Activated CD8-positive, alpha-beta memory T cell treated with anti-CD3 and anti-CD28 coated beads for 4 hours (primary cell): ENCODE data around the gene BBS5.
"Not testable (repeated sequence)": the region's sequence is repeated elsewhere in the genome, so short reads cannot be mapped to it uniquely, and the experiment has no call there.

Source experiments
- DNase-seq, 2 donors: peaks; one replicate each; pipeline ENCODE4 v3.0.0-alpha.2; 2020; ENCODE audit warnings: low read depth in 2 of 2

BBS5 gene

DNA sequence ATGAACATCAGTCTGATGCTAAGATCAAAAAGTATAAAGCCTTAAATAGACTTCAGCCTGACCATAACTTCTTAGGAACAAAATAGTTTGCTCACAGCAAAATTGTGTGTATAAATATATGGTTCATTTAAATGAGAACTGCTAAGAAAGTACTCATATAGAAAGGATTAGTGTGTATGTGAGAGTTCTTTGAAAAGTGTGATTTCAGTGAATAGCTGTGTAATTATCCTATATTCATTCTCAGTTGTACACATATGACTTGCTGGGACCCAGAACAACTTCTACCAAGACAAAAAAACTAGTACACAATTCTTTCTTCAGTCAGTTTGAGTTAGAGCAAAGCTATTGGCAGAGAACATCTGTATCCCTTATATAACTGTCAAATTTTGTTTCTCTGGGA lies 7.2 kb downstream of the BBS5 start:
- DNase-seq: no peak

GRCh38 chr2:169490834-169491233 lies 11.5 kb downstream of the BBS5 start:
- no peak for DNase-seq

- no peak for DNase-seq
Observed at GRCh38 chr2:169491378-169491777, 12.1 kb downstream of the BBS5 start.

DNA sequence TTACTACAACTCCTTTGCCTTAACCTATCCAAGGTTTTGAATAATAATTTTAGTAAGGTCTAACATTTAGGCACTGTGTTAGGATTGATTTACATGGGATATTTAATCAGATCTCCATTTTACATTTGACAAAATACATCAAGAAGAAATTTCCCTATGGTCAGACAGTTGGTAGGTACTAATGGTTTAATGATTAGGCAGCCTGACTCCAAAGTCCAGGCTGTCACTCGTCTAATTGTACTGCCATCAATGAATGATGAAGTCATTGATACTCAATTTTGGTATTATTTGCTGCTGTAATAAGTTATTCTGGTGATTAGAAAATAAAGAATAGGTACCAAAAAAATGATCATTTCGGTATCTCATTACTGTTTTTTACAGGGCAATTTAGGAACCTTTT lies 14.1 kb downstream of the BBS5 start:
- DNase-seq: no peak

GRCh38 chr2:169495310-169495928 lies 16.1 kb downstream of the BBS5 start:
- no peak for DNase-seq

DNA sequence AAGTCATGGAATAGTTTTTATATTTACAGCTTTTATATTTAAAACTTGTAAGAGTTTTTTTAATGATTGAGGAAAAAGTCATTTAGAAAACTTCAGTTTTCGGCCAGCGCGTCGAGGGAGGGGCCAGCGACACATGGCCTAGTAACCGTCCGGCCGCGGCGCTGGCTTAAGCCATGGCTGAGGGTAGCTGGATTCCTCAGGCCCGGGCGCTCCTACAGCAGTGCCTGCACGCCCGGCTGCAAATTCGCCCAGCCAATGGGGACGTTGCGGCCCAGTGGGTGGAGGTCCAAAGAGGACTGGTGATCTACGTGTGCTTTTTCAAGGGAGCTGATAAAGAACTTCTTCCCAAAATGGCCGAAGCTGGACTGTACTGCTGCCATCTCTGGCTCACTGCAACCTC lies 25.4 kb downstream of the BBS5 start:
- DNase-seq: no peak

DNA sequence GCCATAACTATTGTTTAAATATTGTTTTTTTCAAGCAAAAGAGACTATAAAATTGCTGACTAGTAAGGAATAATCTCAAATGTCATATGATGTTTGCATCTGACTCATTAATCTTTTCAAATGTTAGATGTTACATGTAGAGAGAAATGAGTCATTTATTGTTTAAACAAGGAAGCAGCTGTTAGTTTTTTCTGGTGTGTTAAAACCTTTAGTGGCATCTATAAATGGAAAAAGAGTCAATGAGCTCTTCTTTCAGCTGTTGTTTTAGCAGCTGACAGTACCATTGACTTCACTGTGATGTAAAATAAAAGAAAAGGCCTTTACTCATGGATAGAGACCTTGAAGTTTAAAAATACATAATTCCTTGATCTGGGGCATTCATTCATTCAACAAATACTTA lies 28.4 kb downstream of the BBS5 start:
- no peak for DNase-seq

DNA sequence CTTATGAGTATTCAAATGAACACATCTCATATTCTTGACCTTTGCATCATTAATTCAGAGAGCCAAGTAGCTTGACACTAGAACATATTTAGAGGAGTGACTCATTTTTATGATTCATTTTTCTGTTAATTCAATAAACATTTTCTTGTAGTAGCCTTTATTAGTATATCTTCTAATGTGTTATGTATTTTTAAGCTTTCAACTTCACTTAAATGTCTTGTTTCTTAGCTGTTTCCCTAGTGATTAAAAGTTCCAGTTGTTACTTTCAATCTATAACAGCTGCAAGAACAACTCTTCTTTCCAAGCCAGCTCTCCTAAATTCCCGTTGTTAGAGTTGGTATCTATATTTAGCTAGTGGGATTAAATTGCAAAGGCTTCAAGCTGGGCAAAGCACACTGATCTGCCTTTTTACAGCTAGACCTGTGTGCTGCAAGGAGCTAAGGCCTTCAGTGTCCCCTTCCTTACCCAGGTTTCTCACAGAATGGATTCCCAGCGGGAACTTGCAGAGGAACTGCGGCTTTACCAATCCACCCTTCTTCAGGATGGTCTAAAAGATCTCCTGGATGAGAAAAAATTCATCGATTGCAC lies 30.1 kb downstream of the BBS5 start, which contains the start of gene KLHL41:
TSS of gene KLHL41 (plus strand) at position 405 of the 588 bp plus-strand sequence. CDS start at position 482, 77 bp downstream.
- no peak for DNase-seq

DNA sequence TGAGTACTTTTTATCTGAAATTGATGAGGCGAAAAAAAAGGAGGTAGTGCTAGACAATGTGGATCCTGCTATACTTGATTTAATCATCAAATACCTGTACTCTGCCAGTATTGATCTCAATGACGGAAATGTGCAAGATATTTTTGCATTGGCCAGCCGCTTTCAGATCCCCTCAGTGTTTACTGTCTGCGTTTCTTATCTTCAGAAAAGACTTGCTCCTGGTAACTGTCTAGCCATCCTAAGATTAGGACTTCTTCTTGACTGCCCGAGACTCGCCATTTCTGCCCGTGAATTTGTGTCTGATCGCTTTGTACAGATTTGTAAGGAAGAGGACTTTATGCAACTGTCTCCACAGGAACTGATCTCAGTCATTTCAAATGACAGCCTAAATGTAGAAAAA lies 30.7 kb downstream of the BBS5 start:
- DNase-seq: no peak

DNA sequence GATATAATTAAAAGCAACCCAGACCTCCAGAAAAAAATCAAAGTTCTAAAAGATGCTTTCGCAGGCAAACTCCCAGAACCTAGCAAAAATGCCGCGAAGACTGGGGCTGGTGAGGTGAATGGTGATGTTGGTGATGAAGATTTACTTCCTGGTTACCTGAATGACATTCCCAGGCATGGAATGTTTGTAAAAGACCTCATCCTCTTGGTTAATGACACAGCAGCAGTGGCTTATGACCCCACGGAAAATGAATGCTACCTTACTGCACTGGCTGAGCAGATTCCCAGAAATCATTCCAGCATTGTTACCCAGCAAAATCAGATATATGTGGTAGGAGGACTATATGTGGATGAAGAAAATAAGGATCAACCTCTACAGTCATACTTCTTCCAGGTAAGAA lies 31.2 kb downstream of the BBS5 start:
- no peak for DNase-seq

- DNase-seq: no peak
Observed at GRCh38 chr2:169511818-169512217, 32.5 kb downstream of the BBS5 start.

DNA sequence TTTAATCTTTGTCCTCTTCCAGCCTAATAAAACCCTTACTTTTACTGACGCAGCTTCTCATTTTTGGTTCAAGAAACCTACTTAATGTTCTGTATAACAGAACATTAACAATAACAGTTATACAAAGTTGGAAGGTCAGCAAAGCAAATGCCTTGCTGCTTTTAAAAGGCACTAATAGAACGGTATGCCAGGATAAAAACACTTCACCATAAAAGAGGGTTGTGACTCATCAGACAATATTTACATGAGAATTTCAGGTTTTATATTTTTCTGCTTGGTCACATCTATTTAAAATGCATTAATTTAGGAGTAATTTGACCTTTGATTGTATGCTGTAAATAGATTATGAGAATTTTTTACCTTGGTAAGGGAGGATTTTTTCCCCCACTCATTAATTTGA lies 33.2 kb downstream of the BBS5 start:
- no peak for DNase-seq

DNA sequence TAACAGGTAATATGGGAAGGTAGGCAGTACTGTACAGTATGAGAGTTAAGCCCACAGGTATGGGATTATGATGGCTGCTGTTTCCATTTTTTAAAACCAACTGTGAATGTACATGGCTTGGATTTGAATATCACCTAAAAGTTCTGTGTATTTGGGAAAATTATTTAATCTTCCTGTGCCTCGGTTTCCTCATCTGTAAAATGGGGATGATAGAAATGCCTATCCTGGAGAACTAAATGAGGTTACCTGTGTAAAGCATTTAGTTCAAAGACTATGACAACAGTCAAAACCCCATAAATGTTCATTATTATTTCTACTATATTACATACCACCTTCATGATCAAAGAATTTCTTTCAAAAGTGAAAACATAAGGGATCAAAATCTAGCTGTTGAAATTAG lies 33.8 kb downstream of the BBS5 start:
- DNase-seq: no peak

DNA sequence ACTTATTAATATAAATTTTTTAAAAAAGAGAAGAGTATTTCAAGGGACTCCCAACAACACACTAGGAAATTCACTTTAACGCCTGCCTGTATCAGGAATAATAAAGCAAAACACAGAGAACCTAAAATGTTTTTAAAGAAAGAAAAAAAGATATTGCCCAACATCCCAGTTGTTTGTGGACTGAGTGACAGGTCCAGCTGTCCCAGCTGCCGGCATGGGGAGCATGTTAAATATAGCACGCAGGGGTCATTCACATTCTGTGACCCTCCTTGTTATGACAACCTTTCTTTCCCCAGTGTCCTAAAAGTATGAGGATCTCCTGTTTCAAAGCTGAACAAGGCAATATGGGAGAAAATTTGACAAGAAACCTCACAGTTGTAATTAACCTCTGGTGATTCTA lies 34.6 kb downstream of the BBS5 start:
- no peak for DNase-seq

DNA sequence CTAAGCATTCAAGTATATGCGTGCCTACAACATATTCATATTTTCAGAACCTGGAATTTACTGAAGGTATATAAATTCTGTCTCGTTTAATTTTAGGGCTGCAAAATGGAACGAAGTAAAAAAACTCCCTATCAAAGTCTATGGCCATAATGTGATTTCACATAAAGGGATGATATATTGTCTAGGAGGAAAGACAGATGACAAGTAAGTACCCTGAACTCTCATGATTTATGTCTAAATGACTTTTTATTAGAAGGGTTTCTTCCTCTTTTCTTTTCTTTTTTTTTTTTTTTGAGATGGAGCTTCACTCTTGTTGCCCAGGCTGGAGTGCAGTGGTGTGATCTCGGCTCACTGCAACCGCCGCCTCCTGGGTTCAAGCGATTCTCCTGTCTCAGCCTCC lies 35.5 kb downstream of the BBS5 start:
- DNase-seq: not testable (repeated sequence)

- DNase-seq: not testable (repeated sequence)
Observed at GRCh38 chr2:169516488-169516995, 37.2 kb downstream of the BBS5 start.

DNA sequence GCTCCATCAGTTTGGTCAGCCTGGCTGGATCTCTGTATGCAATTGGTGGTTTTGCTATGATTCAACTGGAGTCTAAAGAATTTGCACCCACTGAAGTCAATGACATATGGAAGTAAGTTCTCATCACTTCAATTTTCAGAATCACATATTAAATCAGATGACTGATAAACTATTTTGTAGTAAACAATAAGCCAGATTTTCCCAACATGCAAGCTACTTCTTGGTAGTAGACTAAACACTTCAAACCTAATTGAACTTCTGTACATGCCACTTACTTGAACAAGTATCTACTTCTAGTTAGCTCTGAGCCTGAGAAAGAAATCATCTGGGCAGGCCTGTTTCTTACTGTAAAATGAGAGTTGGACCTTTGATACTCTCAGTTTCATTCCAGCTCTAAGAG lies 41.6 kb downstream of the BBS5 start:
- DNase-seq: no peak

DNA sequence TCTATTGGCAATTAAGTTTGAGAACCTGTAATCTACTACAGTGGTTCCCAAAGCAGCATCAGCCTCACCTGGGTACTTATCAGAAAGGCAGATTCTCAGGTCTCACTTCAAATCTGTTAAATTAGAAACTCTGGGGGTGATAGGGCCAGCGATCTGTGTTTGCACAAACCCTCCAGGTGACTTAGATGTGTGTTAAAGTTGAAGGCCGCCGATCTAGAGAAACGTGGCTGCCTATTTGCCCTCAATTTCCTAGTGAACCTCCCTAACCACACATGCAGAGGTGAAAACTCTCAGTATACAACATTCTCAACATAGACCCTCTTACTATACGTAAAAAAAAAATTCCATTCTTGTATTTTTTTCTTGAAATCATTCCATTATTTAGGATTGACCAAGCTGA lies 44.4 kb downstream of the BBS5 start:
- DNase-seq: no peak

GRCh38 chr2:169525434-169525833 lies 46.1 kb downstream of the BBS5 start:
- DNase-seq: no peak

DNA sequence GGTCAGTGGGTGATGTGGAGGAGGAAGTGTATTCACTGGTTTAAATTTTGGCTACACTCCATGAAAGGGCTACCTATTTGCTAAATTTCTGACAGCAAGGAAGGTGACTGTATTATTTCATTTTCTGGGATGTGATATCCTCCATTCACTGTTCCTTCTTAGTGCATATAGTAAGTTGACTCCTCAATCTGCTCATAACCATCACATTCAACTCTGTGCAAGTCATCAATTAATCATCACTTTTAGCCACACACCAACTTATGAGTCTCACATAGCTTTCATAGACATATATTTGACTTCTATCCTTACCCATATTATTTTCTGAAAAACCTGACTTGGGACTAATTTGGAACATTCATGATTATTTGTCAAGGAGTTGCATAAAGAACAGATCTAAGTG lies 47.2 kb downstream of the BBS5 start:
- DNase-seq: no peak

- DNase-seq: peak; percentile 43 to 44
Observed at GRCh38 chr2:169528271-169528701, 49.0 kb downstream of the BBS5 start.

DNA sequence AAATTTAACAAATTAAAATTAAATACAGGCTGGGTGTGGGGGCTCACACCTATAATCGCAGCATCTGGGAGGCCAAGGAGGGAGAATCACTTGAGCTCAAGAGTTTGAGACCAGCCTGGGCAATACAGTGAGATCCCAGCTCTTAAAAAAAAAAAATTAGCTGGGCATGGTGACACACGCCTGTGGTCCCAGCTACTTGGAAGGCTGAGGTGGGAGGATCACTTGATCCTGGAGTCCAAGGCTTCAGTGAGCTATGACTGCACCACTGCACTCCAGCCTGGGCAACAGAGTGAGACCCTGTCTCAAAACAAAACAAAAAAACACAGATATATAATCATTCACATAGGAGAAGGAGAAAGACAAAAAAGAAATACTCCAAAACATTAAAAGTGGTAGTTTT lies 60.2 kb downstream of the BBS5 start:
- not testable (repeated sequence) for DNase-seq

GRCh38 chr2:169540146-169540545 lies 60.9 kb downstream of the BBS5 start:
- DNase-seq: no peak

- no peak for DNase-seq
Observed at GRCh38 chr2:169542433-169542832, 63.1 kb downstream of the BBS5 start.
